ENCODE measurements around the gene ADAMTS2. TPM values are rescaled to one million over a fixed set of nuclear protein-coding genes. Genes with fewer than 3 reads are reported as not detected.

ADAMTS2 gene
- total and polyA plus RNA-seq, 3 donors from 2014 or later: 10.9 to 19.8 (median 13.6) TPM

DNA sequence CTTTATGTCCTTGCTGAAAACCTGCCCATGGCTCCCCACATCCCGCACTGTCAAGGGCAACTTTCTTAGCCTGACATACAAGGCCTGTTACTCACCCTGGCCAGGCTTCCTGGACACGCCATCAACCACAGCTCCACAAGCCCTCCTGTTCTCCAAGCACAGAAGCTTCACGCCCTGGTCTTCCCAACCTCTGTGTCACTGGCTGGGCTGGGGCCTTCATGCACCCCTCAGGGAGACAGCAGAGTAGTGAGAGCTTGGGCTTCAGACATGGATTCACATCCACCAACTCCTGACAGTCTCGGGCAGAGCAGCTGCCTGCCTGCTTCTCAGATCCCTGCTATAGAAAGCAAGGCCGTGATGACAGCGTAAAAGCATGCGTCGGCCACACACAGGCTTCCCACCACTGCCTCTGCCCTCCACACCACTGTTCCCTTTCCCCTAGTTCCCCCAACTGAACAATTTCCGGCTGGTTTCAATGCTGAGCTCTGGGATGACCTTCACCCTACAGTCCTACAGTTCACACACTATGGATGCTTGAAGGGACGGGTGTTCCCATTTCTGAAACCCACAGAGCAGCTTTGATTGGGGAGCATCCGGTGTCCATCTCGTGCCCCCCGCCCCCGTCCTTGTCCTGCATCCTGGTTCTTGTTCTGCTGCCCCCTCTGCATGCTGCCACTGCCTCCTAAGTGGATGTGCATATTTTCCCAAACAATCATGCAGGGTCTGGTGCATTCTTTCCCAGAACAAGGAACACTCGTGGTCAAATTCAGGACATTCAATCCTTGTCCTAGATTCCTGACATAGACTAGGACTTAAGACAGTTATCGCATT, 33.4 kb upstream of the ADAMTS2 start:
- DNase-seq: no peak
- TF ChIP-seq POLR2A (IDR thresholded peaks at IDR 0.05): no peak
- TF ChIP-seq, protein P1, sequence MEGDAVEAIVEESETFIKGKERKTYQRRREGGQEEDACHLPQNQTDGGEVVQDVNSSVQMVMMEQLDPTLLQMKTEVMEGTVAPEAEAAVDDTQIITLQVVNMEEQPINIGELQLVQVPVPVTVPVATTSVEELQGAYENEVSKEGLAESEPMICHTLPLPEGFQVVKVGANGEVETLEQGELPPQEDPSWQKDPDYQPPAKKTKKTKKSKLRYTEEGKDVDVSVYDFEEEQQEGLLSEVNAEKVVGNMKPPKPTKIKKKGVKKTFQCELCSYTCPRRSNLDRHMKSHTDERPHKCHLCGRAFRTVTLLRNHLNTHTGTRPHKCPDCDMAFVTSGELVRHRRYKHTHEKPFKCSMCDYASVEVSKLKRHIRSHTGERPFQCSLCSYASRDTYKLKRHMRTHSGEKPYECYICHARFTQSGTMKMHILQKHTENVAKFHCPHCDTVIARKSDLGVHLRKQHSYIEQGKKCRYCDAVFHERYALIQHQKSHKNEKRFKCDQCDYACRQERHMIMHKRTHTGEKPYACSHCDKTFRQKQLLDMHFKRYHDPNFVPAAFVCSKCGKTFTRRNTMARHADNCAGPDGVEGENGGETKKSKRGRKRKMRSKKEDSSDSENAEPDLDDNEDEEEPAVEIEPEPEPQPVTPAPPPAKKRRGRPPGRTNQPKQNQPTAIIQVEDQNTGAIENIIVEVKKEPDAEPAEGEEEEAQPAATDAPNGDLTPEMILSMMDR (IDR thresholded peaks at IDR 0.05): no peak

GRCh38 chr5:179378116-179378440, 32.8 kb upstream of the ADAMTS2 start:
- WGBS, 2 donors: 92 to 99% methylated on average over 5 of the region's 5 CpGs
- no peak overlapping the region for H3K27ac ChIP-seq
- H3K4me3 ChIP-seq: no peak overlapping the region
- no peaks in the 10 kb centered on the region for H3K36me3 ChIP-seq (ENCODE audit: low read depth, missing control alignments)
- no peak for DNase-seq
- no peak for TF ChIP-seq POLR2A (IDR thresholded peaks at IDR 0.05)
- TF ChIP-seq, protein P1 (IDR thresholded peaks at IDR 0.05): no peak
- peaks cover 4% of the 10 kb centered on the region for H3K4me1 ChIP-seq
- H3K27me3 ChIP-seq: no peaks in the 10 kb centered on the region
- no peaks in the 10 kb centered on the region for H3K9me3 ChIP-seq
- intact Hi-C loops (cut with DNase I; ENCODE audit: low total_unique reads): no loop called here

More for the DNA sequence above, 33.4 kb upstream of the ADAMTS2 start:
- intact Hi-C loops (cut with DNase I; ENCODE audit: low total_unique reads): no loop called here
- Histone ChIP-seq H3K4me3 (no peak overlapping the region), H3K27ac (no peak overlapping the region), H3K27me3 (no peaks in the 10 kb centered on the region), H3K36me3 (ENCODE audit: low read depth, missing control alignments) (no peaks in the 10 kb centered on the region), H3K4me1 (peaks cover 4% of the 10 kb centered on the region), H3K9me3 (no peaks in the 10 kb centered on the region)
- 59 to 67% methylated on average over 15 to 16 of the region's 16 CpGs for WGBS, 2 donors

DNA sequence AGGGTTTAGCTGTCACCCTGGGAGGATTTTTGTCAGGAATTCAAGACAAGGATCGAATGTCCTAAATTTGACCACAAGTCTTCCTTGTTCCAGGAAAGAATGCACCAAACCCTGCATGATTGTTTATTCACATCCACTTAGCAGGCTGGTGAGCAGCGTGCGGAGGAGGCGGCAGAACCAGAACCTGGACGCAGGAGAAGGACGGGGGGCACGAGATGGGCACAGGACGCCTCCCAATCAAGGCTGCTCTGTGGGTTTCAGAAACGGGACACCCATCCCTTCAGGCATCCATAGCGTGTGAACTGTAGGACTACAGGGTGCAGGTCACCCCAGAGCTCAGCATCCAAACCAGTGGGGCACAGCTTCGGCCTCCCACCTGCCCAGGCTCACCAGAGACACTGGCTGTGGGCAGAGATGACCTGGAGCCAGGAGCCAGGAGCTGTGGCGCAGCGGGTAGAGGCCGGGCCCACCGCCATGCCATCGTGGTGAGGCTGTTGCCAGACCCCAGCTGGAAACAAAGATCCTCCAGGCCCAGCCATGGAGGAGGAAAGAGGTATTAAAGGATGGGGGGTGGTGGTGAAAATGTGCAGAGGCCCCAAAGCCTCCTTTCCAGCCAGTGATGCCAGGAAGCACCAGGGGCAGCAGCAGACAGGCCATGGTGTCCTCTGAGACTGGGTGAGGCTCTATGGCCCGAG, 32.3 kb upstream of the ADAMTS2 start:
- no peak for TF ChIP-seq POLR2A (IDR thresholded peaks at IDR 0.05)
- TF ChIP-seq, protein P1 (IDR thresholded peaks at IDR 0.05): no peak
- Histone ChIP-seq H3K27ac (no peak overlapping the region), H3K9me3 (no peaks in the 10 kb centered on the region), H3K4me1 (peaks cover 4% of the 10 kb centered on the region), H3K36me3 (ENCODE audit: low read depth, missing control alignments) (no peaks in the 10 kb centered on the region), H3K27me3 (no peaks in the 10 kb centered on the region), H3K4me3 (no peak overlapping the region)
- 87 to 90% methylated on average over 16 to 17 of the region's 17 CpGs for WGBS, 2 donors
- no peak for DNase-seq
- intact Hi-C loops (cut with DNase I; ENCODE audit: low total_unique reads): no loop called here

DNA sequence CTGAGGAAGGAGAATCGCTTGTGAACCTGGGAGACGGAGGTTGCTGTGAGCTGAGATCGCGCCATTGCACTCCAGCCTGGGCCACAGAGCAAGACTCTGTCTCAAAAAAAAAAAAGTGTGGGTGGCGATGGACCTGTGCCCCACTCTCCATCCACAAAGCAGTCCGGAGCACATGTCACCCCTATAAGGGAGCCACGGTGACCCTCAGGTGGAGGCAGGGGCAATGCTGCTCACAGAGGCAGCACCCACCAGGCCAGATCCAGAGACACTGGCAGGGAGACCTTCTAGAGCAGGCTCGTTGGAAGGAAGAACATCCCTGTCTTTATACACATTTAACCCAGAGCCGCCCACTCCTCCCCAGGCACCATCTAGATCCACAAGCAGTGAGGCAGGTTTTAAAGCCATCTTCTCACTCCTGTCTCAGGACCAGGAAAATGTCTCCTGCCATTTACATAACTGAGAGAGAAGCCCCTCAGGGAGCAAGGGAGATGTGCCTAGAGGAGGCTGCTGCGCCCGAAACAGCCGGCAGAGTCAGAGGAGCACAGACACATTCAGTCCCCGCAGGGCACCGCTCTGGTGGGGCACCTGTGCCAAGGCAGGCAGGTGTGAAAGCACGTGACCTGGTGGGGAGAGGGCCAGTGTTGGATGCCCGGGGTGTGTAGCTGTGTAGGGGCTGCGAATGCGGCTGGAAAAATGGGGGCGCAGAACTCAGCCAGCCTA, 31.6 kb upstream of the ADAMTS2 start:
- Histone ChIP-seq H3K27ac (no peak overlapping the region), H3K9me3 (no peaks in the 10 kb centered on the region), H3K4me3 (no peak overlapping the region), H3K27me3 (no peaks in the 10 kb centered on the region), H3K4me1 (peaks cover 4% of the 10 kb centered on the region), H3K36me3 (ENCODE audit: low read depth, missing control alignments) (no peaks in the 10 kb centered on the region)
- WGBS, 2 donors: 92 to 95% methylated on average over 18 to 19 of the region's 19 CpGs
- no peak for TF ChIP-seq POLR2A (IDR thresholded peaks at IDR 0.05)
- TF ChIP-seq, protein P1 (IDR thresholded peaks at IDR 0.05): no peak
- DNase-seq: no peak
- intact Hi-C loops (cut with DNase I; ENCODE audit: low total_unique reads): no loop called here
